Endodermal cell (in vitro differentiated cells): Measurements from ENCODE around the gene KCNQ1. TPM values are rescaled to one million over a fixed set of nuclear protein-coding genes. Genes with fewer than 3 reads are reported as not detected.

Source experiments
- DNase-seq: peaks from one replicate; pipeline ENCODE4 v3.0.0-alpha.2; 2017
- H3K27ac ChIP-seq: 2 replicates; pipeline ENCODE4 v1.5.1; 2013; ENCODE audit warnings: mild to moderate bottlenecking, low read depth, low read length, moderate library complexity
- H3K27me3 ChIP-seq: 2 replicates; pipeline ENCODE4 v1.6.1; 2013; ENCODE audit warnings: mild to moderate bottlenecking, low read length, moderate library complexity; ENCODE audit not compliant: insufficient read depth, control insufficient read depth, poor library complexity, severe bottlenecking
- H3K36me3 ChIP-seq: 2 replicates; pipeline ENCODE4 v1.7.0; 2013; ENCODE audit warnings: mild to moderate bottlenecking, low read length, moderate library complexity; ENCODE audit not compliant: control insufficient read depth, insufficient read depth
- H3K4me1 ChIP-seq: one replicate; pipeline ENCODE4 v1.7.0; 2013; ENCODE audit warnings: low read length; ENCODE audit not compliant: control insufficient read depth, insufficient read depth
- H3K4me3 ChIP-seq: 2 replicates; pipeline ENCODE4 v1.5.1; 2013; ENCODE audit warnings: mild to moderate bottlenecking, low read length, moderate library complexity
- H3K9ac ChIP-seq: 2 replicates; pipeline ENCODE4 v1.6.1; 2013; ENCODE audit warnings: mild to moderate bottlenecking, low read length, moderate library complexity; ENCODE audit not compliant: poor library complexity, severe bottlenecking; ENCODE audit errors: extremely low read depth
- H3K9me3 ChIP-seq: 2 replicates; pipeline ENCODE4 v1.6.1; 2013; ENCODE audit warnings: mild to moderate bottlenecking, low read length, moderate library complexity; ENCODE audit not compliant: control insufficient read depth
- H3K27ac Mint-ChIP-seq: 2 replicates; pipeline ENCODE4 v1.8.0; 2020; ENCODE audit warnings: mixed read lengths
- H3K27me3 Mint-ChIP-seq: 2 replicates; pipeline ENCODE4 v1.8.0; 2021; ENCODE audit warnings: mild to moderate bottlenecking, mixed read lengths; ENCODE audit not compliant: insufficient read depth
- H3K36me3 Mint-ChIP-seq: 2 replicates; pipeline ENCODE4 v1.8.0; 2020; ENCODE audit warnings: low read depth, mixed read lengths
- H3K4me1 Mint-ChIP-seq: 2 replicates; pipeline ENCODE4 v1.8.0; 2020; ENCODE audit warnings: mixed read lengths
- H3K4me3 Mint-ChIP-seq: 2 replicates; pipeline ENCODE4 v1.8.0; 2020; ENCODE audit warnings: mild to moderate bottlenecking, moderate library complexity, mixed read lengths
- H3K9me3 Mint-ChIP-seq: 2 replicates; pipeline ENCODE4 v1.8.0; 2020; ENCODE audit warnings: mild to moderate bottlenecking, mixed read lengths
- WGBS, 2 experiments: methylation state at CpG; one replicate each; pipeline versions ENCODE4 v1.1.5 to v1.1.7; 2013; ENCODE audit warnings: missing lambda C conversion rate in 2 of 2, mixed read lengths in 1 of 2; ENCODE audit not compliant: insufficient coverage in 1 of 2, insufficient read length in 1 of 2; 5-methylcytosine and 5-hydroxymethylcytosine counted together
- total RNA-seq, 2 donors: library from RNA; stranded (reverse); fragmentation: NEBNext Ultra II Directional in 1 of 2; extraction: Animal tissue kit (Norgen Biotek cat#: 25700) in 1 of 2; gene quantifications; 2 replicates in 1 of 2; 3 replicates in 1 of 2; pipeline ENCODE4 v1.2.1, GENCODE V29; 2021
- TF ChIP-seq, protein P1 (sequence below): fragments of 200-600 bp; sonication (generic); conservative IDR thresholded peaks from 2 replicates; pipeline ENCODE4 v1.5.0; 2021; ENCODE audit warnings: antibody characterized with exemption, mild to moderate bottlenecking

KCNQ1 gene
- total RNA-seq, 2 donors from 2014 or later: 1.8 to 3.5 TPM

DNA sequence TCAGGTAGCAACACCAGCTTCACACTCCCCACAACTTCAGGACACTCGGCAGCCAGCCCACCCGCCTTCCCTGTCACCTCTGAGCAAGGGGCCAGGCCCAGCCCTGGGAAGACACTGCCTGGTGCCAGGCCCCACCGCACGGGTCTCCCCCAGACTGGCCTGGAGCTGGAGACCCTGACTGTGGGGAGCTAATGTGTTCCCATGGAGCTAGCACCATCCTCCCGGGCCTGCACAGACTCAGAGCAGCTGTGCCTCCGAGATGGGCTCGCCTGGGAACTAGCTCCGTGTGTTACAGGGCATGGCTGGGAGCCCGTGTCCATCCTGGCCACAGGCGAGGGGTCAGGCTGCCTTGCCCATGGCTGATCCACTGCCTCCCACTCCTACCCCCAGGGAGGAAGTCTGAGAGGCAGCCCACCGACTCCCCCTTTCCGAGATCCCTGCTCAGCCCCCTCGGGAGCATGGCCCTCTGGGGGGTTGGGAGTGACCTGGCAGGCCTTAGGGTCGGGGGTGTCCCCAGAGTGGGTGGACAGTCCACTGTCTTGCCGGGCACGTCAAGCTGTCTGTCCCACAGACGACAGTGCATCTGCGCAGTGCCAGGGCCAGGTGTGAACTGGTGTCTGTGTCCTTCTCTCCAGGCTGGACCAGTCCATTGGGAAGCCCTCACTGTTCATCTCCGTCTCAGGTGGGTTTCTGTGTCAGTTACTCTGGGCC lies 331.7 kb downstream of the KCNQ1 start:
- Histone ChIP-seq H3K4me1 (peaks cover 7% of the 10 kb centered on the region), H3K36me3 (no peaks in the 10 kb centered on the region), H3K9ac (no peak overlapping the region), H3K27me3 (peaks cover 14% of the 10 kb centered on the region), H3K27ac (no peak overlapping the region), H3K9me3 (no peaks in the 10 kb centered on the region), H3K4me3 (no peak overlapping the region)
- DNase-seq: peak; percentile 35
- TF ChIP-seq, protein P1, sequence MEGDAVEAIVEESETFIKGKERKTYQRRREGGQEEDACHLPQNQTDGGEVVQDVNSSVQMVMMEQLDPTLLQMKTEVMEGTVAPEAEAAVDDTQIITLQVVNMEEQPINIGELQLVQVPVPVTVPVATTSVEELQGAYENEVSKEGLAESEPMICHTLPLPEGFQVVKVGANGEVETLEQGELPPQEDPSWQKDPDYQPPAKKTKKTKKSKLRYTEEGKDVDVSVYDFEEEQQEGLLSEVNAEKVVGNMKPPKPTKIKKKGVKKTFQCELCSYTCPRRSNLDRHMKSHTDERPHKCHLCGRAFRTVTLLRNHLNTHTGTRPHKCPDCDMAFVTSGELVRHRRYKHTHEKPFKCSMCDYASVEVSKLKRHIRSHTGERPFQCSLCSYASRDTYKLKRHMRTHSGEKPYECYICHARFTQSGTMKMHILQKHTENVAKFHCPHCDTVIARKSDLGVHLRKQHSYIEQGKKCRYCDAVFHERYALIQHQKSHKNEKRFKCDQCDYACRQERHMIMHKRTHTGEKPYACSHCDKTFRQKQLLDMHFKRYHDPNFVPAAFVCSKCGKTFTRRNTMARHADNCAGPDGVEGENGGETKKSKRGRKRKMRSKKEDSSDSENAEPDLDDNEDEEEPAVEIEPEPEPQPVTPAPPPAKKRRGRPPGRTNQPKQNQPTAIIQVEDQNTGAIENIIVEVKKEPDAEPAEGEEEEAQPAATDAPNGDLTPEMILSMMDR: no peak
- Mint-ChIP-seq H3K36me3 (no peaks in the 10 kb centered on the region), H3K4me3 (no peak overlapping the region), H3K27ac (no peak overlapping the region), H3K9me3 (no peaks in the 10 kb centered on the region), H3K27me3 (peaks cover 36% of the 10 kb centered on the region), H3K4me1 (peaks cover 7% of the 10 kb centered on the region)
- WGBS, 2 experiments: 89 to 97% methylated on average over 6 to 19 of the region's 19 CpGs

DNA sequence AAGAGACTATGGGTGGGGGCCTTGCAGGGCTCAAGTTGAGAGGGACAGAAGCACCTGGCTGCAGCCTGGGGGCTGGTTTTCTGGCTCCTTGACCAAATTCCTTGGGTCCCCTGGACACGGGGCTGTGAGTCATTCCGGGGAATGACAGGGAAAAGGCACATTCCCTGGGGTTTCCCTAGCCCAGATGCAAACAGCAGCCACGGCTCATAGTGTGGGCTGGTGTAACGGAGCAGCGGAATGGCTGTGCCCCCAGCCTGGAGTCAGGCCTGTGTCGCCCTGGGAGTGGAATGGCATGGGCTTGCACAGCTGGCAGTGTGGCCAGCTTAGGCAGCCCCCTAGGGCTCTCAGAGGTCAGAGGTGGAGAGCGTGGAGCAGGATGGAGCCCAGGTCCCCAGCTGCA lies 332.6 kb downstream of the KCNQ1 start:
- H3K27me3 Mint-ChIP-seq: peaks cover 32% of the 10 kb centered on the region
- H3K27ac ChIP-seq: no peak overlapping the region

DNA sequence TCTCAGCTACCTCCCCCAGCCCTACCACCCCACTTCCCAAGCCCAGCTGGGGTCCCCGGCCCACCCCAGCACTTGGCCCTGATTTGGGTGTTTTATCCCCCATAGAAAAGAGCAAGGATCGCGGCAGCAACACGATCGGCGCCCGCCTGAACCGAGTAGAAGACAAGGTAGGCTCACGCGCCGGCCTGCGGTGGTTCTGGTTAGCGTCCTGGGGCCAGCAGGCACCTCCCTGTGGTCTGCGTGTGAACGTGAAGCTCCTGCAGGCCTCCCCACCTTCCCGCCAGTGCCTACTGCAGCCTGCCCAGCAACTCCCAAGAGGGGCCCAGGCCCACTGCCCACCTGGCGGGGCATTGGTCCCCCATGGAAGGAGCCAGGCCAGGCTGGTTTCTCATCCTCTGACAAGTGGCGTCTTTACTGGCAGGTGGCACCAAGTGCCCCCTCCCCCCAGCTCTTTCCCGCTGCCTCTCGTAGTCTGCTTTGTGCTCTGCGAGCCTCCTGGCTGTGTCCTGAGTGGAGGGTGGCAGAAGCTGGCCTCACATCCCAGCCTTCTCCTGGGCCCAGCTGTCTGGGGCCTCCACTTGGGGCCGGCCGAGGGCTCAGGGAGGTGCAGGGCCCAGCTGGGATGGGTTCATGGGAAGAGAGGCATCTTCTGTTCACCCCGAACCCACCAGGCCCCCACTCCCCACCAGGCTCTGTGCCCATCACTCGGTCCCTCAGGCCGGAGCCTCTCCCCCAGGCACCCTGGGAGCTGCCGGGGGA lies 333.2 kb downstream of the KCNQ1 start:
- H3K4me1 Mint-ChIP-seq: peaks cover 10% of the 10 kb centered on the region
- peaks cover 11% of the 10 kb centered on the region for H3K4me1 ChIP-seq

More for the DNA sequence above, 332.6 kb downstream of the KCNQ1 start:
- H3K27ac Mint-ChIP-seq: no peak overlapping the region
- Histone ChIP-seq H3K27me3 (peaks cover 14% of the 10 kb centered on the region), H3K36me3 (no peaks in the 10 kb centered on the region), H3K4me1 (peaks cover 11% of the 10 kb centered on the region), H3K4me3 (no peak overlapping the region), H3K9ac (no peak overlapping the region), H3K9me3 (no peaks in the 10 kb centered on the region)
- H3K9me3 Mint-ChIP-seq: no peaks in the 10 kb centered on the region
- H3K4me3 Mint-ChIP-seq: no peak overlapping the region
- peaks cover 10% of the 10 kb centered on the region for H3K4me1 Mint-ChIP-seq
- no peaks in the 10 kb centered on the region for H3K36me3 Mint-ChIP-seq
- DNase-seq: peak; percentile 44
- TF ChIP-seq, protein P1: no peak
- WGBS, 2 experiments: 83 to 84% methylated on average over 6 to 7 of the region's 7 CpGs

More for the DNA sequence above, 333.2 kb downstream of the KCNQ1 start:
- H3K9me3 Mint-ChIP-seq: no peaks in the 10 kb centered on the region
- peaks cover 26% of the 10 kb centered on the region for H3K27me3 Mint-ChIP-seq
- Histone ChIP-seq H3K36me3 (no peaks in the 10 kb centered on the region), H3K9ac (no peak overlapping the region), H3K27me3 (peaks cover 11% of the 10 kb centered on the region), H3K4me3 (no peak overlapping the region), H3K27ac (peak overlapping the region; percentile 60), H3K9me3 (no peaks in the 10 kb centered on the region)
- no peak overlapping the region for H3K27ac Mint-ChIP-seq
- DNase-seq: peak; percentile 43
- 91 to 95% methylated on average over 17 to 27 of the region's 27 CpGs for WGBS, 2 experiments
- no peaks in the 10 kb centered on the region for H3K36me3 Mint-ChIP-seq
- TF ChIP-seq, protein P1: no peak
- no peak overlapping the region for H3K4me3 Mint-ChIP-seq
